Bronchial epithelial cell (primary cell): ENCODE results near the gene FUT4. TPM values are rescaled to one million over a fixed set of nuclear protein-coding genes. Genes with fewer than 3 reads are reported as not detected.
"Not testable (repeated sequence)": the region's sequence is repeated elsewhere in the genome, so short reads cannot be mapped to it uniquely, and the experiment has no call there.

ENCODE experiments used
- DNase-seq: peaks from one replicate; pipeline ENCODE4 v3.0.0-alpha.2; 2010; ENCODE audit warnings: low read depth
- FAIRE-seq: peaks from 2 replicates; lab custom pipeline; 2011; peaks lifted over from hg19 to GRCh38; lab: Jason Lieb, UNC
- H3K27me3 ChIP-seq: 2 replicates; pipeline ENCODE4 v1.5.1; 2011; ENCODE audit warnings: low read length; ENCODE audit not compliant: control insufficient read depth, insufficient read depth
- H3K36me3 ChIP-seq: 2 replicates; pipeline ENCODE4 v1.5.1; 2011; ENCODE audit warnings: low read length; ENCODE audit not compliant: control insufficient read depth, insufficient read depth
- H3K4me3 ChIP-seq: 2 replicates; pipeline ENCODE4 v1.5.1; 2011; ENCODE audit warnings: mild to moderate bottlenecking, low read depth, low read length, control low read depth
- CTCF ChIP-seq: IDR thresholded peaks from 2 replicates; pipeline ENCODE4 v1.5.1; 2011; ENCODE audit warnings: mild to moderate bottlenecking, moderate library complexity, low read length, control low read depth, inconsistent platforms; ENCODE audit not compliant: insufficient read depth, severe bottlenecking
- total RNA-seq: library from RNA; depleted of rRNA; stranded (reverse); fragments of >200 nt; gene quantifications from 2 replicates; pipeline ENCODE4 v1.2.1, GENCODE V29; 2014

The FUT4 gene
- total RNA-seq, 1 donor from 2014 or later, result 1.8 TPM

- H3K4me3 ChIP-seq, result no peak overlapping the region
Observed at GRCh38 chr11:94546162-94546470, 2.4 kb downstream of the FUT4 start.

GRCh38 chr11:94546886-94547285 lies 3.2 kb downstream of the FUT4 start:
- FAIRE-seq (no peak), DNase-seq (peak; percentile 85)
- Histone ChIP-seq H3K27me3 (no peaks in the 10 kb centered on the region), H3K36me3 (no peaks in the 10 kb centered on the region), H3K4me3 (no peak overlapping the region)
- TF ChIP-seq CTCF, result no peak

More at GRCh38 chr11:94546162-94546470, 2.4 kb downstream of the FUT4 start:
- no peak for DNase-seq
- no peak for FAIRE-seq
- Histone ChIP-seq H3K36me3 (no peaks in the 10 kb centered on the region), H3K27me3 (no peaks in the 10 kb centered on the region)
- TF ChIP-seq CTCF, result no peak

GRCh38 chr11:94549146-94549545 lies 5.4 kb downstream of the FUT4 start:
- no peaks in the 10 kb centered on the region for H3K27me3 ChIP-seq
- H3K4me3 ChIP-seq, result no peak overlapping the region
- FAIRE-seq, result no peak
- TF ChIP-seq CTCF, result no peak
- DNase-seq, result no peak
- H3K36me3 ChIP-seq, result no peaks in the 10 kb centered on the region

GRCh38 chr11:94550513-94550912 lies 6.8 kb downstream of the FUT4 start:
- Histone ChIP-seq H3K27me3 (no peaks in the 10 kb centered on the region), H3K4me3 (no peak overlapping the region), H3K36me3 (no peaks in the 10 kb centered on the region)
- FAIRE-seq, result no peak
- no peak for TF ChIP-seq CTCF
- DNase-seq, result no peak

- DNase-seq (peak; percentile 73), FAIRE-seq (no peak)
- Histone ChIP-seq H3K36me3 (no peaks in the 10 kb centered on the region), H3K27me3 (no peaks in the 10 kb centered on the region), H3K4me3 (no peak overlapping the region)
- TF ChIP-seq CTCF, result no peak
Observed at GRCh38 chr11:94553938-94554337, 10.2 kb downstream of the FUT4 start.

GRCh38 chr11:94555752-94556329 lies 12.1 kb downstream of the FUT4 start:
- not testable (repeated sequence) for H3K4me3 ChIP-seq, H3K36me3 ChIP-seq, H3K27me3 ChIP-seq, FAIRE-seq, DNase-seq
